IPS-NIHi7 (cell line): ENCODE measurements around the gene KATNAL2.
"Not testable (repeated sequence)": the region's sequence is repeated elsewhere in the genome, so short reads cannot be mapped to it uniquely, and the experiment has no call there.

Experiments
- DNase-seq: peaks from one replicate; pipeline ENCODE4 v3.0.0; 2012; ENCODE audit warnings: mixed read lengths; ENCODE audit errors: extremely low spot score

KATNAL2 gene

GRCh38 chr18:46939998-46940571 lies 22.7 kb downstream of the KATNAL2 start:
- DNase-seq = no peak

GRCh38 chr18:46942646-46943045 lies 25.2 kb downstream of the KATNAL2 start:
- no peak for DNase-seq

GRCh38 chr18:46946656-46947282 lies 29.4 kb downstream of the KATNAL2 start:
- DNase-seq = peak; percentile 98

- DNase-seq = peak; percentile 59
Measured at GRCh38 chr18:46950064-46950656, 32.8 kb downstream of the KATNAL2 start.

GRCh38 chr18:46953195-46953594 lies 35.8 kb downstream of the KATNAL2 start:
- no peak for DNase-seq

- DNase-seq = no peak
Measured at GRCh38 chr18:46958209-46958608, 40.8 kb downstream of the KATNAL2 start.

GRCh38 chr18:46963656-46964578 lies 46.5 kb downstream of the KATNAL2 start:
- not testable (repeated sequence) for DNase-seq

GRCh38 chr18:46964579-46965293 lies 47.3 kb downstream of the KATNAL2 start:
- DNase-seq = not testable (repeated sequence)

- not testable (repeated sequence) for DNase-seq
Measured at GRCh38 chr18:46966266-46966665, 48.9 kb downstream of the KATNAL2 start.

- DNase-seq = not testable (repeated sequence)
Measured at GRCh38 chr18:46969551-46969950, 52.1 kb downstream of the KATNAL2 start.

GRCh38 chr18:47019870-47020269 lies 102.5 kb downstream of the KATNAL2 start:
- DNase-seq = not testable (repeated sequence)

- DNase-seq = not testable (repeated sequence)
Measured at GRCh38 chr18:47020757-47021156, 103.4 kb downstream of the KATNAL2 start.

GRCh38 chr18:47022821-47023220 lies 105.4 kb downstream of the KATNAL2 start:
- not testable (repeated sequence) for DNase-seq

- DNase-seq = not testable (repeated sequence)
Measured at GRCh38 chr18:47023769-47024465, 106.5 kb downstream of the KATNAL2 start.

GRCh38 chr18:47025557-47026174 lies 108.3 kb downstream of the KATNAL2 start:
- DNase-seq = not testable (repeated sequence)

- DNase-seq = not testable (repeated sequence)
Measured at GRCh38 chr18:47028738-47029137, 111.3 kb downstream of the KATNAL2 start.

- DNase-seq = not testable (repeated sequence)
Measured at GRCh38 chr18:47029684-47030353, 112.4 kb downstream of the KATNAL2 start.

- DNase-seq = not testable (repeated sequence)
Measured at GRCh38 chr18:47030887-47031286, 113.5 kb downstream of the KATNAL2 start.

- DNase-seq = no peak
Measured at GRCh38 chr18:47032945-47033344, 115.5 kb downstream of the KATNAL2 start.

GRCh38 chr18:47034591-47034990 lies 117.2 kb downstream of the KATNAL2 start:
- DNase-seq = not testable (repeated sequence)
